ENCODE data around the gene AFF3. TPM values are rescaled to one million over a fixed set of nuclear protein-coding genes. Genes with fewer than 3 reads are reported as not detected.

Gene AFF3
- total and polyA plus RNA-seq, 10 of the 15 experiments (the other 5 are each of a cell fraction or from before 2014, with no cell fraction given): 0.26 to 5.5 (median 3.0) TPM

DNA sequence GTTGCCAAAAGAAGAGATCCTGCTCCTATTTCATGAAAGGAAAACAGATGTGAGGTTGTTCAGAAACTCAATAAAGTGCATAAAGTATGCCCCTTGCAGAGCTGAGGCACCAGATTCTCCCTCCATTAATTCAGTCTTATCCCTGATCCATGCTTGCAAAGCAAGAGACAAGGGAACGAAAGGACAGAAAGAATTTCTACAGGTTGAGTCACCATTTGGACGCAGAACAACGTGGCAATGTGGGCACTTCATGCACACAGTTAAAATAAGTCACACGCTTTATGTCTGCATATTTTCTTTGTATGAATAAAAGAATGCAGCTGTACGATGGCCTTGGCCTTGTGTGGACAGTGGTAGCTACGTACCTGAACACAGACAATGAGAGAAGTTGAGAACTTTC is 330.8 kb downstream of the AFF3 start (continued):
- TF ChIP-seq MEF2B (IDR thresholded peaks at IDR 0.05; ENCODE audit: partially characterized antibody, poor library complexity, severe bottlenecking) (no peak), MEF2A (IDR thresholded peaks at IDR 0.05; ENCODE audit: insufficient read depth, low read depth, low read length) (no peak), BCL11A (IDR thresholded peaks at IDR 0.05; ENCODE audit: low read depth, low read length) (no peak), JUND (IDR thresholded peaks at IDR 0.05; ENCODE audit: low read depth, low read length) (no peak), TCF7 (IDR thresholded peaks at IDR 0.05; ENCODE audit: borderline replicate concordance) (no peak), ZNF207 (IDR thresholded peaks at IDR 0.05; ENCODE audit: borderline replicate concordance) (no peak), HCFC1 (IDR thresholded peaks at IDR 0.05; ENCODE audit: low read length) (no peak), RBBP5 (conservative IDR thresholded peaks at IDR 0.05) (no peak), HDAC2 (IDR thresholded peaks at IDR 0.05) (no peak)
- TF ChIP-seq, protein P1, sequence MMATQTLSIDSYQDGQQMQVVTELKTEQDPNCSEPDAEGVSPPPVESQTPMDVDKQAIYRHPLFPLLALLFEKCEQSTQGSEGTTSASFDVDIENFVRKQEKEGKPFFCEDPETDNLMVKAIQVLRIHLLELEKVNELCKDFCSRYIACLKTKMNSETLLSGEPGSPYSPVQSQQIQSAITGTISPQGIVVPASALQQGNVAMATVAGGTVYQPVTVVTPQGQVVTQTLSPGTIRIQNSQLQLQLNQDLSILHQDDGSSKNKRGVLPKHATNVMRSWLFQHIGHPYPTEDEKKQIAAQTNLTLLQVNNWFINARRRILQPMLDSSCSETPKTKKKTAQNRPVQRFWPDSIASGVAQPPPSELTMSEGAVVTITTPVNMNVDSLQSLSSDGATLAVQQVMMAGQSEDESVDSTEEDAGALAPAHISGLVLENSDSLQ (IDR thresholded peaks at IDR 0.05): no peak

DNA sequence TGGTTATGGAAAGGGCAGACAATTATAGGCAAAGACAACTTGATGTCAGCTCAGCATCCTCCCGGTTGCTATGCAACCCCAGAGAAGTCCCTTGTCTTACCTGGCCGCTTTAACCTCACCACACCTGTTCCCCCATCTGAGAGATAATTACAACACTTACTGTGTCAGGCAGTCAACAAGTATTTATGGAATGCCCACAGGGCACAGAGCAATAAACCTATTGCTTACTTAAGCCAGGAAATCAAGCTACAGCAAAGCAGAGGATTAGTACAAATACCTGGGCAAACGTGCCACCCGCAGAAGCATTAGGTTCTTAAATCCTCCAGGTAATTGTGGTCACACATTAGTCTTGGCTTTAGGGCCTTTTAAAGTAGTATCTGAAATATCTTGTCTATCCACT is 332.2 kb downstream of the AFF3 start:
- H3K4me3 ChIP-seq: no peak overlapping the region
- BruUV-seq (replicated peaks): no TSS peak
- no peaks in the 10 kb centered on the region for H3K4me1 ChIP-seq (ENCODE audit: control insufficient read depth, insufficient read depth, low read length)
- 73% methylated on average over 4 of the region's 4 CpGs for WGBS (ENCODE audit: insufficient coverage, insufficient replicate concordance, low lambda C conversion rate, missing lambda C conversion rate)
- SMC1A ChIA-PET (ENCODE audit: uncharacterized antibody, unreplicated experiment): no interaction called here
- no peak overlapping the region for H3K27ac ChIP-seq (ENCODE audit: control insufficient read depth, insufficient read depth)
- no peak overlapping the region for H3K4me2 ChIP-seq (ENCODE audit: control insufficient read depth, insufficient read depth)
- DNase-seq (ENCODE audit: low read depth, low spot score) (no peak), ATAC-seq (no peak), FAIRE-seq (no peak)
- H3K36me3 ChIP-seq (ENCODE audit: control insufficient read depth in 2 of 2, insufficient read depth in 2 of 2, low read length in 1 of 2): no peaks in the 10 kb centered on the region
- in situ Hi-C loops (cut with MboI) (no loop called here), intact Hi-C loops (cut with micrococcal nuclease; ENCODE audit: unreplicated experiment) (loop anchor here (10.0 kb wide), 1 partner anchor 435 kb away; no protein-coding TSS in a partner anchor)
- POLR2A ChIA-PET: no interaction called here
- RAD21 ChIA-PET (ENCODE audit: unreplicated experiment): no interaction called here
- no peaks in the 10 kb centered on the region for H3K79me2 ChIP-seq (ENCODE audit: control insufficient read depth, insufficient read depth, low read length)
- CTCF ChIA-PET: no interaction called here
- H3K27me3 ChIP-seq (replicated peaks in 1 of 2; ENCODE audit: control insufficient read depth in 2 of 2, insufficient read depth in 2 of 2, low read length in 1 of 2): peaks cover 0 to 1% of the 10 kb centered on the region in 2 experiments; a peak in 1 of 4 replicates
- H3K9ac ChIP-seq (ENCODE audit: control insufficient read depth, insufficient read depth, low read length): no peak overlapping the region
- no peaks in the 10 kb centered on the region for H4K20me1 ChIP-seq (ENCODE audit: control insufficient read depth, insufficient read depth)
- H2AFZ ChIP-seq (ENCODE audit: control insufficient read depth, low read depth, low read length): no peak overlapping the region
- no peaks in the 10 kb centered on the region for H3K9me3 ChIP-seq (replicated peaks; ENCODE audit: control insufficient read depth, insufficient read depth, low read length)
- TF ChIP-seq RBBP5 (conservative IDR thresholded peaks at IDR 0.05) (no peak), CHD1 (IDR thresholded peaks at IDR 0.05; ENCODE audit: low read depth, low read length) (no peak), NR2C1 (IDR thresholded peaks at IDR 0.05) (no peak), MXI1 (IDR thresholded peaks at IDR 0.05; ENCODE audit: low read depth, low read length) (no peak), CHD2 (IDR thresholded peaks at IDR 0.05; ENCODE audit: borderline replicate concordance, low read depth, low read length) (no peak)
- TF ChIP-seq, protein P2, sequence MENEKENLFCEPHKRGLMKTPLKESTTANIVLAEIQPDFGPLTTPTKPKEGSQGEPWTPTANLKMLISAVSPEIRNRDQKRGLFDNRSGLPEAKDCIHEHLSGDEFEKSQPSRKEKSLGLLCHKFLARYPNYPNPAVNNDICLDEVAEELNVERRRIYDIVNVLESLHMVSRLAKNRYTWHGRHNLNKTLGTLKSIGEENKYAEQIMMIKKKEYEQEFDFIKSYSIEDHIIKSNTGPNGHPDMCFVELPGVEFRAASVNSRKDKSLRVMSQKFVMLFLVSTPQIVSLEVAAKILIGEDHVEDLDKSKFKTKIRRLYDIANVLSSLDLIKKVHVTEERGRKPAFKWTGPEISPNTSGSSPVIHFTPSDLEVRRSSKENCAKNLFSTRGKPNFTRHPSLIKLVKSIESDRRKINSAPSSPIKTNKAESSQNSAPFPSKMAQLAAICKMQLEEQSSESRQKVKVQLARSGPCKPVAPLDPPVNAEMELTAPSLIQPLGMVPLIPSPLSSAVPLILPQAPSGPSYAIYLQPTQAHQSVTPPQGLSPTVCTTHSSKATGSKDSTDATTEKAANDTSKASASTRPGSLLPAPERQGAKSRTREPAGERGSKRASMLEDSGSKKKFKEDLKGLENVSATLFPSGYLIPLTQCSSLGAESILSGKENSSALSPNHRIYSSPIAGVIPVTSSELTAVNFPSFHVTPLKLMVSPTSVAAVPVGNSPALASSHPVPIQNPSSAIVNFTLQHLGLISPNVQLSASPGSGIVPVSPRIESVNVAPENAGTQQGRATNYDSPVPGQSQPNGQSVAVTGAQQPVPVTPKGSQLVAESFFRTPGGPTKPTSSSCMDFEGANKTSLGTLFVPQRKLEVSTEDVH (IDR thresholded peaks at IDR 0.05; ENCODE audit: low read depth, partially characterized antibody): no peak
- TF ChIP-seq, protein P3, sequence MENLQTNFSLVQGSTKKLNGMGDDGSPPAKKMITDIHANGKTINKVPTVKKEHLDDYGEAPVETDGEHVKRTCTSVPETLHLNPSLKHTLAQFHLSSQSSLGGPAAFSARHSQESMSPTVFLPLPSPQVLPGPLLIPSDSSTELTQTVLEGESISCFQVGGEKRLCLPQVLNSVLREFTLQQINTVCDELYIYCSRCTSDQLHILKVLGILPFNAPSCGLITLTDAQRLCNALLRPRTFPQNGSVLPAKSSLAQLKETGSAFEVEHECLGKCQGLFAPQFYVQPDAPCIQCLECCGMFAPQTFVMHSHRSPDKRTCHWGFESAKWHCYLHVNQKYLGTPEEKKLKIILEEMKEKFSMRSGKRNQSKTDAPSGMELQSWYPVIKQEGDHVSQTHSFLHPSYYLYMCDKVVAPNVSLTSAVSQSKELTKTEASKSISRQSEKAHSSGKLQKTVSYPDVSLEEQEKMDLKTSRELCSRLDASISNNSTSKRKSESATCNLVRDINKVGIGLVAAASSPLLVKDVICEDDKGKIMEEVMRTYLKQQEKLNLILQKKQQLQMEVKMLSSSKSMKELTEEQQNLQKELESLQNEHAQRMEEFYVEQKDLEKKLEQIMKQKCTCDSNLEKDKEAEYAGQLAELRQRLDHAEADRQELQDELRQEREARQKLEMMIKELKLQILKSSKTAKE (IDR thresholded peaks at IDR 0.05; ENCODE audit: low read depth, poor library complexity, severe bottlenecking): no peak

Measured in GM12878 (cell line).